Body of pancreas (tissue), 4 donors: ENCODE data around the gene CA9.

Experiments
- POLR2A ChIP-seq, 3 donors: fragments of 450-650 bp; IDR thresholded peaks; one replicate each; pipeline ENCODE4 v1.6.1; 2016; ENCODE audit warnings: antibody characterized with exemption in 3 of 3, mild to moderate bottlenecking in 2 of 3
- TF ChIP-seq, protein P1 (sequence below), 7 experiments: fragments of 450-650 bp in 4 of 7; fragments of 200-600 bp in 3 of 7; sonication (generic) in 3 of 7; IDR thresholded peaks; one replicate each; pipeline ENCODE4 v1.5.1; 2016 to 2019; ENCODE audit warnings: antibody characterized with exemption in 7 of 7

- TF ChIP-seq, protein P1, sequence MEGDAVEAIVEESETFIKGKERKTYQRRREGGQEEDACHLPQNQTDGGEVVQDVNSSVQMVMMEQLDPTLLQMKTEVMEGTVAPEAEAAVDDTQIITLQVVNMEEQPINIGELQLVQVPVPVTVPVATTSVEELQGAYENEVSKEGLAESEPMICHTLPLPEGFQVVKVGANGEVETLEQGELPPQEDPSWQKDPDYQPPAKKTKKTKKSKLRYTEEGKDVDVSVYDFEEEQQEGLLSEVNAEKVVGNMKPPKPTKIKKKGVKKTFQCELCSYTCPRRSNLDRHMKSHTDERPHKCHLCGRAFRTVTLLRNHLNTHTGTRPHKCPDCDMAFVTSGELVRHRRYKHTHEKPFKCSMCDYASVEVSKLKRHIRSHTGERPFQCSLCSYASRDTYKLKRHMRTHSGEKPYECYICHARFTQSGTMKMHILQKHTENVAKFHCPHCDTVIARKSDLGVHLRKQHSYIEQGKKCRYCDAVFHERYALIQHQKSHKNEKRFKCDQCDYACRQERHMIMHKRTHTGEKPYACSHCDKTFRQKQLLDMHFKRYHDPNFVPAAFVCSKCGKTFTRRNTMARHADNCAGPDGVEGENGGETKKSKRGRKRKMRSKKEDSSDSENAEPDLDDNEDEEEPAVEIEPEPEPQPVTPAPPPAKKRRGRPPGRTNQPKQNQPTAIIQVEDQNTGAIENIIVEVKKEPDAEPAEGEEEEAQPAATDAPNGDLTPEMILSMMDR (IDR thresholded peaks at IDR 0.05), result no peak
- TF ChIP-seq POLR2A (IDR thresholded peaks at IDR 0.05), result no peak
Measured at GRCh38 chr9:35653611-35654010, 20.1 kb upstream of the CA9 start.
